Astrocyte (in vitro differentiated cells and primary cell): ENCODE measurements around the gene LARGE1. TPM values are rescaled to one million over a fixed set of nuclear protein-coding genes. Genes with fewer than 3 reads are reported as not detected.

Source experiments
- DNase-seq: peaks from one replicate; pipeline ENCODE4 v3.0.0-alpha.2; 2010; ENCODE audit warnings: low read depth
- FAIRE-seq: peaks from 2 replicates; lab custom pipeline; 2011; peaks lifted over from hg19 to GRCh38; lab: Jason Lieb, UNC
- H2AFZ ChIP-seq: 2 replicates; pipeline ENCODE4 v1.6.0; 2012; ENCODE audit warnings: low read depth, low read length, inconsistent platforms
- H3K27ac ChIP-seq: 2 replicates; pipeline ENCODE4 v1.5.1; 2011; ENCODE audit warnings: low read depth, low read length, inconsistent platforms
- H3K27me3 ChIP-seq: 2 replicates; pipeline ENCODE4 v1.6.0; 2011; ENCODE audit warnings: low read length, inconsistent platforms; ENCODE audit not compliant: insufficient read depth
- H3K36me3 ChIP-seq: 2 replicates; pipeline ENCODE4 v1.5.1; 2011; ENCODE audit warnings: low read length, inconsistent platforms; ENCODE audit not compliant: insufficient read depth
- H3K4me1 ChIP-seq: 2 replicates; pipeline ENCODE4 v1.5.1; 2011; ENCODE audit warnings: low read length, inconsistent platforms; ENCODE audit not compliant: insufficient read depth
- H3K4me2 ChIP-seq: 2 replicates; pipeline ENCODE4 v1.6.0; 2012; ENCODE audit warnings: low read length, inconsistent platforms
- H3K4me3 ChIP-seq: 2 replicates; pipeline ENCODE4 v1.5.1; 2011; ENCODE audit warnings: low read depth, mild to moderate bottlenecking, low read length, inconsistent platforms; ENCODE audit not compliant: insufficient read depth
- H3K79me2 ChIP-seq: 2 replicates; pipeline ENCODE4 v1.6.0; 2012; ENCODE audit warnings: mild to moderate bottlenecking, low read length, inconsistent platforms; ENCODE audit not compliant: insufficient read depth
- H3K9ac ChIP-seq: 2 replicates; pipeline ENCODE4 v1.6.0; 2012; ENCODE audit warnings: mild to moderate bottlenecking, low read length, inconsistent platforms
- H3K9me3 ChIP-seq: 2 replicates; pipeline ENCODE4 v1.5.1; 2012; ENCODE audit warnings: low read depth, mild to moderate bottlenecking, low read length, inconsistent platforms; ENCODE audit not compliant: insufficient read depth
- H4K20me1 ChIP-seq: 2 replicates; pipeline ENCODE4 v1.6.0; 2012; ENCODE audit warnings: low read length, inconsistent platforms; ENCODE audit not compliant: insufficient read depth
- H3K27ac Mint-ChIP-seq: one replicate; pipeline ENCODE4 v1.8.0; 2021; ENCODE audit warnings: mild to moderate bottlenecking, mixed read lengths; ENCODE audit not compliant: unreplicated experiment
- H3K27me3 Mint-ChIP-seq: one replicate; pipeline ENCODE4 v1.8.0; 2021; ENCODE audit warnings: low read depth, mixed read lengths; ENCODE audit not compliant: unreplicated experiment
- H3K36me3 Mint-ChIP-seq: one replicate; pipeline ENCODE4 v1.8.0; 2021; ENCODE audit warnings: low read depth, mixed read lengths; ENCODE audit not compliant: unreplicated experiment
- H3K4me1 Mint-ChIP-seq: one replicate; pipeline ENCODE4 v1.8.0; 2021; ENCODE audit warnings: low read depth, mixed read lengths; ENCODE audit not compliant: unreplicated experiment
- H3K4me3 Mint-ChIP-seq: one replicate; pipeline ENCODE4 v1.8.0; 2021; ENCODE audit warnings: mild to moderate bottlenecking, moderate library complexity, mixed read lengths; ENCODE audit not compliant: unreplicated experiment
- H3K9me3 Mint-ChIP-seq: one replicate; pipeline ENCODE4 v1.8.0; 2021; ENCODE audit warnings: mild to moderate bottlenecking, mixed read lengths; ENCODE audit not compliant: unreplicated experiment
- EZH2 ChIP-seq: IDR thresholded peaks from 2 replicates; pipeline ENCODE4 v1.6.1; 2012; ENCODE audit warnings: mild to moderate bottlenecking, low read length, inconsistent platforms; ENCODE audit not compliant: insufficient read depth
- total RNA-seq: library from RNA; stranded (reverse); gene quantifications from 2 replicates; pipeline ENCODE4 v1.2.1, GENCODE V29; 2021
- TF ChIP-seq, protein P1 (sequence below): IDR thresholded peaks from 2 replicates; pipeline ENCODE4 v1.5.1; 2011; ENCODE audit warnings: low read depth, mild to moderate bottlenecking, inconsistent platforms, low read length, moderate library complexity; ENCODE audit not compliant: insufficient read depth

Gene LARGE1
- total RNA-seq, 1 donor from 2014 or later: 92.6 TPM

DNA sequence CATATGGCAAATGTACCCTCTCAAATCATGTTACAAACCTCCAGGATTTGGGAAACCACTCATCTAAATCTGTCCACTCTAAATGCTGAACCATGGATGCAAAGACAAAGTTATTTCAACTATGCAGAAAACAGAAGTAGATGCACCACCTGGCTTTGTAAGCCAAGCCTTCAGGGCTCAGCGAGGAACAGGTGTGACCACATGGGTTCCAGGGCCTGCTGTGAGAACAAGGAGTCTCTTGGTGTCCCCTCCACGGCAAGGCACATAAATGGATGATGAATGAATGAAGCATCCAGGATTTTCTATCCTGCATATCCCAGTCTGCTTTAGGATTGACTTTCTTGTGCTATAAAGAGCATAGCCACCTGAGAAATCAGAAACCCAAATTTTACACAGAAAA, 284.5 kb downstream of the LARGE1 start:
- no peaks in the 10 kb centered on the region for H3K36me3 ChIP-seq
- DNase-seq: no peak
- H3K4me1 Mint-ChIP-seq: peaks cover 2% of the 10 kb centered on the region
- FAIRE-seq: no peak
- H3K79me2 ChIP-seq: no peaks in the 10 kb centered on the region
- H3K4me2 ChIP-seq: no peak overlapping the region
- H3K27me3 Mint-ChIP-seq: no peaks in the 10 kb centered on the region
- peaks cover 33% of the 10 kb centered on the region for H3K36me3 Mint-ChIP-seq
- no peaks in the 10 kb centered on the region for H3K4me1 ChIP-seq
- no peak overlapping the region for H3K4me3 Mint-ChIP-seq
- H3K9me3 Mint-ChIP-seq: peaks cover 15% of the 10 kb centered on the region
- no peaks in the 10 kb centered on the region for H3K27me3 ChIP-seq
- no peak overlapping the region for H3K4me3 ChIP-seq
- no peaks in the 10 kb centered on the region for H4K20me1 ChIP-seq
- no peak for TF ChIP-seq EZH2
- TF ChIP-seq, protein P1, sequence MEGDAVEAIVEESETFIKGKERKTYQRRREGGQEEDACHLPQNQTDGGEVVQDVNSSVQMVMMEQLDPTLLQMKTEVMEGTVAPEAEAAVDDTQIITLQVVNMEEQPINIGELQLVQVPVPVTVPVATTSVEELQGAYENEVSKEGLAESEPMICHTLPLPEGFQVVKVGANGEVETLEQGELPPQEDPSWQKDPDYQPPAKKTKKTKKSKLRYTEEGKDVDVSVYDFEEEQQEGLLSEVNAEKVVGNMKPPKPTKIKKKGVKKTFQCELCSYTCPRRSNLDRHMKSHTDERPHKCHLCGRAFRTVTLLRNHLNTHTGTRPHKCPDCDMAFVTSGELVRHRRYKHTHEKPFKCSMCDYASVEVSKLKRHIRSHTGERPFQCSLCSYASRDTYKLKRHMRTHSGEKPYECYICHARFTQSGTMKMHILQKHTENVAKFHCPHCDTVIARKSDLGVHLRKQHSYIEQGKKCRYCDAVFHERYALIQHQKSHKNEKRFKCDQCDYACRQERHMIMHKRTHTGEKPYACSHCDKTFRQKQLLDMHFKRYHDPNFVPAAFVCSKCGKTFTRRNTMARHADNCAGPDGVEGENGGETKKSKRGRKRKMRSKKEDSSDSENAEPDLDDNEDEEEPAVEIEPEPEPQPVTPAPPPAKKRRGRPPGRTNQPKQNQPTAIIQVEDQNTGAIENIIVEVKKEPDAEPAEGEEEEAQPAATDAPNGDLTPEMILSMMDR: no peak
- no peak overlapping the region for H3K9ac ChIP-seq
- no peaks in the 10 kb centered on the region for H3K9me3 ChIP-seq
- H2AFZ ChIP-seq: no peak overlapping the region
- no peak overlapping the region for H3K27ac Mint-ChIP-seq
- no peak overlapping the region for H3K27ac ChIP-seq

DNA sequence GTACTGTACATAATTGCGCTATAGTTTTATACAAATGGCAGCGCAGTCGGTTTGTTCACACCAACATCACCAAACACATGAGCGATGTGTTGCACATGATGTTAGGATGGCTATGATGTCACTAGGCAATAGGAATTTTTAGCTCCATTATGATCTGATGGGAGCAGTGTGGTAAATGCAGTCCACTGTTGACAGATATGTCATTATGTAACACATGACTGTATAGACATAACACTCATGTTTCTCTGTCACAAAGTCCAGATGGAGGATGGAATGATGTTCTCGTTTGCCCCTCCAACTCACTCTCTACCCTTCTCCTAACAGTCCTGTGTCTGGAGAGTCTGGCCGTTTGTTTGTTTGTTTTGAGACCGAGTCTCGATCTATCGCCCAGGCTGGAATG, 288.5 kb downstream of the LARGE1 start:
- no peaks in the 10 kb centered on the region for H3K4me1 Mint-ChIP-seq
- Histone ChIP-seq H3K9me3 (no peaks in the 10 kb centered on the region), H3K4me1 (no peaks in the 10 kb centered on the region), H3K79me2 (no peaks in the 10 kb centered on the region), H3K36me3 (no peaks in the 10 kb centered on the region), H4K20me1 (no peaks in the 10 kb centered on the region), H2AFZ (no peak overlapping the region), H3K27ac (no peak overlapping the region), H3K9ac (no peak overlapping the region), H3K27me3 (no peaks in the 10 kb centered on the region), H3K4me2 (no peak overlapping the region), H3K4me3 (no peak overlapping the region)
- DNase-seq (no peak), FAIRE-seq (no peak)
- peaks cover 10% of the 10 kb centered on the region for H3K9me3 Mint-ChIP-seq
- H3K36me3 Mint-ChIP-seq: peaks cover 26% of the 10 kb centered on the region
- no peaks in the 10 kb centered on the region for H3K27me3 Mint-ChIP-seq
- no peak overlapping the region for H3K4me3 Mint-ChIP-seq
- H3K27ac Mint-ChIP-seq: no peak overlapping the region
- TF ChIP-seq, protein P1: no peak
- no peak for TF ChIP-seq EZH2

DNA sequence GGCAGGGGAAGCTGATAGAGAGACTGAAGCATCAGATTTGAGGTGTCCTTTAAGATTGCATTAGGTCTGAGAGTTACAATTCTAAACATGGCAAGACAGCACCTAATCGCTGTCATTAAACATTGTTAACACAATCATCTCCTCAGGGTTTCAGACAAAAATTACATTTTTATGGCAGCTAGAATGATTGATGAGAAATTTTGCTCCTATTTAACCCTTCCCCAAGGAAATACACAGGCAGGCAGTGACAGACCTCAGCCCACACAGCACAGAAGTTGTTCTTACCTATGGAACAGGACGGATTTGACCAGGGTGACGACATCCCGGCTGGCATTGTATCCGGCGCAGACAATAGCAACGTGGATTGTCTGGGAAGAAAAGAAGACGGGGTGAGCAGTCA, 294.3 kb downstream of the LARGE1 start:
- no peak for FAIRE-seq
- Histone ChIP-seq H3K4me2 (no peak overlapping the region), H3K79me2 (no peaks in the 10 kb centered on the region), H3K4me1 (no peaks in the 10 kb centered on the region), H3K27me3 (no peaks in the 10 kb centered on the region), H3K4me3 (no peak overlapping the region), H3K36me3 (no peaks in the 10 kb centered on the region), H2AFZ (no peak overlapping the region), H3K27ac (no peak overlapping the region), H4K20me1 (no peaks in the 10 kb centered on the region), H3K9ac (no peak overlapping the region), H3K9me3 (no peaks in the 10 kb centered on the region)
- DNase-seq: no peak
- H3K27ac Mint-ChIP-seq: no peak overlapping the region
- H3K4me1 Mint-ChIP-seq: no peaks in the 10 kb centered on the region
- H3K4me3 Mint-ChIP-seq: no peak overlapping the region
- peaks cover 22% of the 10 kb centered on the region for H3K36me3 Mint-ChIP-seq
- TF ChIP-seq EZH2: no peak
- TF ChIP-seq, protein P1: no peak
- no peaks in the 10 kb centered on the region for H3K27me3 Mint-ChIP-seq
- H3K9me3 Mint-ChIP-seq: no peaks in the 10 kb centered on the region
